NCI-H146 (cell line): Measurements from ENCODE around the gene GBP5.
"Not testable (repeated sequence)": the region's sequence is repeated elsewhere in the genome, so short reads cannot be mapped to it uniquely, and the experiment has no call there.

Experiments used
- DNase-seq: peaks from one replicate; lab custom pipeline; 2025; lab: John Stamatoyannopoulos, UW

Gene GBP5

DNA sequence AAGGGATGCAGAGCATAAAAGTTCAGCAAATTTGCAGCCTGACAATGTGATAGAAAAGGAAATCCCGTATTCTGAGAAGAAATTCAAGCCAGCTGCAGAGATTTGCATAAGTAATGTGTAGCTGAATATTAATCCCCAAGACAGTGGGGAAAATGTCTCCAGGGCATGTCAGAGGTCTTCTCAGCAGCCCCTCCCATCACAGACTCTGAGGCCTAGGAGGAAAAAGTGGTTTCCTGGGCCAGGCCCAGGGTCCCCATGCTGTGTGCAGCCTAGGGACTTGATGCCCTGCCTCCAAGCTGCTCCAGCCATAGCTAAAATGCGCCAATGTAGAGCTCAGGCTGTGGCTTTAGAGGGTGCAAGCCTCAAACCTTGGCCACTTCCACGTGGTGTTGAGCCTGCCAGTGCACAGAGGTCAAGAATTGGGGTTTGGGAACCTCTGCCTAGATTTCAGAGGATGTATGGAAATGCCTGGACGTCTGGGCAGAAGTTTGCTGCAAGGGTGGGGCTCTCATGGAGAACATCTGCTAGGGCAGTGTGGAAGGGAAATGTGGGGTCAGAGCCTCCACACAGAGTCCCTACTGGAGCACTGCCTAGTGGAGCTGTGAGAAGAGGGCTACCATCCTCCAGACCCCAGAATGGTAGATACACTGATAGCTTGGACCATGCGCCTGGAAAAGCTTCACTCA lies 11.6 kb upstream of the GBP5 start:
- not testable (repeated sequence) for DNase-seq

DNA sequence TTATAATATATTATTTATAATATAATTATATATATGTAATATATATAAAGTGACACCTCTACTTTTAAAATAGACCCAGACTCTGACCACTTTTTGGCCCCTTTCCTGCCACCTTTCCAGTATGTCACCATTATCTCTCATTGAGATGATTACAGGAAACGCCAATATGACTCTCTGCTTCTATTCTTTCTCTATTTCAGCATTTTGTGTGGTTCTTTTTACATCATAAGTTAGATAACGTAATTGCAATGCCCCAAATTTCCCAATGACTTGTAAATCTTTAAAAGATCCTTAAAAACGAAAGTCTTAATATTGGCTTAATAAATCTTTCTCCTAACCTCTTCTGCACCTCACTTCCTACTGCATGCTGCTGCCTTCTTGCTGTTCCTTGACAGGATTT lies 8.1 kb upstream of the GBP5 start:
- DNase-seq: no peak

DNA sequence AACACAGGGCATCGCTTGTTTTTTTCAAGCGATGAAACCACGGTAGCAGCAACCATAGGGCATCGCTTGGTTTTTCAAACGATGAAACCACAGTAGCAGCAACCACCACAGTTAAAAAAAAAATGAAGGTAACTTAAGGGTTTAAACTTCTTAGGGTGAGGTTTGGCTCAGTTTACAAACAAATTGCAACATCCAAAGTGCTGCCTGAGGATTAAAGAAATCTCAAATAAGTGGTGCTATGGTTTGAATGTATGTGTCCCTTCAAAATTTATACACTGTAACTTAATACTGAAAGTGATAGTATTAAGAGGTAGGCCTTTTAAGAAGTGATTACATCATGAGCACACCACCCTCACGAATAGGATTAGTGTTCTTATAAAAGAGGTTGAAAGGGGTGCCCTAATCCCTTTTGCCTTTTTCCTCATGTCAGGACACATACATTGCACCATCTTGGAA lies 6.4 kb upstream of the GBP5 start:
- DNase-seq: no peak

DNA sequence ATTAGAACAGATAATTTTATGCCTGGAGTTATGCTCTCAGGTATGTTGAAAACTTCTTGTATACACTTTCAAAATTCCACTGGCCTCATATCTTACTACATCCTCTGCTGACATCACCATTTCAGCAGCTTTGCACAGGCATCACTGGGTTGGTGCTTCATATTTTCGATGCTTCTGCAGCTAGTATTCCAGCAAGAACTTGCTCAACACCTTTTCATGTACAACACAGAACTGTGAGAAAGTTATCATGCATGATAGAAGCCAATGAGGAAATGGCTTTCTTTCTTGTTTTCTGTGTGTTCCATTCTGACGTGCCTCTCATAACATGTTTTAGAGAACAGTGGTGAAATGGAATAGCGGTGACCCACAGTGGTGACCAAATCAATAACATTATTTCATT lies 5.1 kb upstream of the GBP5 start:
- no peak for DNase-seq

DNA sequence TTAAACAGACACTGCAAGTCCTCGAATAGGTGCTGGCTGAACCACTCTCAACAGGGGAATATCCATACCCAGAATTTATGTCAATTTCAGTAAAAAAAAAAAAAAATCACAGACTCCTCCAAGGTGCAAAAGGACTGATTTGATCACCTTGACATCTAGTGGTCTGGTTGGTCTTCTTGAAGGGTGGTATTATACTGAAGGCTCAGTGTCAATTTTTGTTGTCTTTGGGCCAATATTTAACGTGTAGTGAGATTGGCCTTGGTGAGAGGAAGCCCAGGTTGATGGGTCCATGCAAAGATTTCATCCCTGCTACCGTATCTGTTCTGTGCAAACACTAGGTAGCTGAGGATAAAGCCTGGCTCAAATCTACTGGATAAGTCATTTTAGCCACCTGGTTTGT lies 4.0 kb upstream of the GBP5 start:
- DNase-seq: no peak

DNA sequence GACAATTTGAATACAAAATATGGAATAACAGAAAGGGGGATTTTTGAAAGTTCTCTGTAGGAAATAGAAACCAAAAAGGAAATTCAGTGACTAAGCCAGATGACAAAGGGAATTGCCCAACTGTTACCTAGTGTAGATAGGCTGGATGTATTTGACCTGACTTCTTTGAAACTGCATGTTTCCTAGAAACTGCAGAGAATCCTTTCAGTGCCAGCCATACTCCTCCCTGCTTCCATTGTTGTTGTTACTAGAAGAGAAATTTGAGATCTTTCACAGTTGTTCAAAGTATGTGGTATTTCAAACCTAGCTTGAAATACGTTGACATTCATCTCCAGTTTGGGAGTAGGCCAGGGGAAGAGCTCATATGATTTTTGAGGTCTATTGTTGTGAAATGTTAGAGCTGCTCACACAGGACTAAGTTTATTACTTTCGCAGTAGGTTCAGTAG lies 1.8 kb upstream of the GBP5 start:
- DNase-seq: no peak

DNA sequence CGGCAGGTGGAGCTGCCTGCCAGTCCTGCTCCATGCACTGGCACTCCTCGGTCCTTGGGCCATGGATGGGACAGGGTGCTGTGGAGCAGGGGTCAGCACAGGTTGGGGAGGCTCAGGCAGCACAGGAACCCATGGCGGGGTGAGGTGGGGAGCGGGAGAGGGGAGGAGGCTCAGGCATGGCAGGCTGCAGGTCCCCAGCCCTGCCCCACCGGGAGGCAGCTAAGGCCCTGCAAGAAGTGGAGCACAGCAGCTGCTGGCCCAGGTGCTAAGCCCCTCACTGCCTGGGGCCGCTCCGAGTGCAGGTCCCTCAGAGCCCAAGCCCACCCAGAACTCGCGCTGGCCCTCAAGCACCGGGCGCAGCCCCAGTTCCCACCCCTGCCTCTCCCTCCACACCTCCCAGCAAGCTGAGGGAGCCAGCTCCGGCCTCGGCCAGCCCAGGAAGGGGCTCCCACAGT lies 691 bp upstream of the GBP5 start:
- no peak for DNase-seq

DNA sequence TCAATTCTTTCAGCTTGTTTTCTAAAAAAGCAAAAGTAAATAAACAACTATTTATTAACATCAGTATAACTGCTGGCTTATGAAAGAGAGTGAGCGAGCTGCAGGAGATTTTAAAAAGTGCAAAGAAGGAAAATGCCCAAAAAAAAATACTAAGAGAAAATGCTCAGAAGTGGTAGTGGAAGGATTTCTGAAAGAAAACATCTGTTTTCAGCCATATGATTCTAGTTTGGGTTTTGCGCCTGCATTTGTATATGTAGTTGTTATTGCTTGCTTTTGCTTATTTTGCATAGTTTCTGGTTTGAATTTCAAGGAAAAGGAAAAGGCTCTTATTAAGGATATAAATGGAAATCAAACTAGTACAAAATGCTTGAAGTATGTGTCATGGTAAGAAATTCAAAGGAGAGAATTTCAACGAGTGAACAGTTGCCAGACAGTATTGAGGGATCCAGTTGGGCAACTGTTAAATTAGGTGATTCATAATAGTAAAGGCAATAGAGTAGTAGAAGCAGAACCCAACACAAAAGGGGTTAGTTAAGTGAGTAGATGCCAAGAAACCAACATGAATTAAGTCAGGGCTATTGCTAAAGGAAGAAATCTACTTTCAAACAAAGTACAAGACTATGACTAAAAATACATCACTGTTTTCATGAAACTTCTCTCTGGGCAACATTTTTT lies 1.2 kb downstream of the GBP5 start:
- DNase-seq: no peak

DNA sequence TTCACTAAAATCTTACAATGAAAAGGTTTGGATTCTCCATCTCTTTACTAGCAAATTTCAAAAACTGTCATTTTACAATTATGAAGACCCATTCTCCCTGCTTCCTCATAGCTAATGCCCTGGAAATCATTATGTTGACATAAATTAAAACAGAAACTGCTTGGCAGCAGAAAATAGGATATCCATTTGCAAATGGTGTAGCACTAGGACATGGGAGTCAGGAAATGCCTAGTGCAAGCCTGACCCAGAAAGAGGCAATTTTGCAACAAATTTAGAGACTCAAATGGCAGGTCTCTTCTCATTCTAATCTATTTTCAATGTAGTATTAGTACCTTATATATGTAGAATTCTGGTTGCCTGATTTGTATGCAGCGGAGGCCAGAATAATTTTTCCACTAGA lies 2.2 kb downstream of the GBP5 start:
- DNase-seq: no peak

DNA sequence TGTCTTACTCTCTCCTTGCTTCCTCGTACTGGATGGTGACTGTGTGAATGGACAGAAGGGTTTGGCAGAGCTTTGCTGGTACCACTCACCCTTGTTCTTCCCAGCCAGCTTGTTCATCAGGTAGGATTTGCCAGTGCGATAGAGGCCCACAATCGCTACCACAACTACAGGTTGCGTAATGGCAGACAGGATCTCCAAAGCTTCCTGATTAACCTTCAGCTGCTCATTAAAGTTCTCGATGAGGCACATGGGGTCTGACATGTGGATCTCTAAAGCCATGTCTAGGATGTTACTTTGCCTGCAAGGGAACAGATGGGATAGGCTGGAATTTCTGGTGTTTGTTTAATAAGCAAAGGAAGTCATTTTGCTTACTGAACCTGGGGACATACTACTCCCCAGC lies 3.4 kb downstream of the GBP5 start:
- DNase-seq: no peak

DNA sequence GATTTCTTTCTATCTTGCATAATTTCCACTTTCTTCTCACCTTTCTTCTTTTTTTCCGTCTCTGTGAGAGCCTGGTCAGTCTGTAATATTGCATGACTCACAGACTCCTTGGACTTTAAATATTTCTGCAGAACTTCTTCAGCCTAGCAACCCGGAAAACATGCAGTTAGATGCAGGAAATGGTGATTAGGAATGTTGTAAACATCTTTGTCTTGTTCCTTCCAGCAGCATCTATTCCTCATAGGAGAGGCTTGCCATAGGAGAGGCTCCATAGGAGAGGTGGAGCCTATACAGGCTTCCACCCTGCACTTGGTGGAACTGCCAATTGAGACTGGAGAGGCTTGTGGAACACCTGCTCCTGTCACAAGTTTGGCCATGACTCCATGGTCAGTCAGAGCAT lies 10.0 kb downstream of the GBP5 start:
- DNase-seq: no peak

DNA sequence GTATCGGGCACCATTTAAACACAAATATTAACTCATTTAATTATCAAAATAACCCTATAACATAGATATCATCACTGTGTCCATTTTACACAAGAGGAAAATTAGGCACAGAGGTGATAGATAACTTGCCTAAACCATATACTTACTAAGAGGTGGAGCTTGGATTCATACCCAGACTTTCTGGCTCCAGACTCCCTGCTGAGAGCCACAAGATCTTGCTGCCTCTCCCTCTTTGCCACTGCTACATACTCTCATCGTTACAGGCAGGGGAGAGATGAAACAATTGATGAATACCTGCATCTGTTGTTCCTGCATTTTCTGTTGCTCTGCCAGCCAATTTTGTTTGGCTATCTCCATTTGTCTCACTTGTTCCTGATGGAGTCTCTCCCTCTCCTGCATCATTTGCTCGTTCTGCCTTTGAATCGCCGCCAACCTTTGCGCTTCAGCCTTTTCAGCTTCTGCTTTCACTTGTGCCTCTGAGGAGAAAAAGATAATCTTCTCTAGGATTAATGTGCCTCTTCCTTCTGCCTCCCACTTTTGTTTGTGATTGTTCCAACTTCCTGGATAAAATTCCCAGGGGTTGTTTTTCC lies 10.6 kb downstream of the GBP5 start:
- peak; percentile 28 for DNase-seq

DNA sequence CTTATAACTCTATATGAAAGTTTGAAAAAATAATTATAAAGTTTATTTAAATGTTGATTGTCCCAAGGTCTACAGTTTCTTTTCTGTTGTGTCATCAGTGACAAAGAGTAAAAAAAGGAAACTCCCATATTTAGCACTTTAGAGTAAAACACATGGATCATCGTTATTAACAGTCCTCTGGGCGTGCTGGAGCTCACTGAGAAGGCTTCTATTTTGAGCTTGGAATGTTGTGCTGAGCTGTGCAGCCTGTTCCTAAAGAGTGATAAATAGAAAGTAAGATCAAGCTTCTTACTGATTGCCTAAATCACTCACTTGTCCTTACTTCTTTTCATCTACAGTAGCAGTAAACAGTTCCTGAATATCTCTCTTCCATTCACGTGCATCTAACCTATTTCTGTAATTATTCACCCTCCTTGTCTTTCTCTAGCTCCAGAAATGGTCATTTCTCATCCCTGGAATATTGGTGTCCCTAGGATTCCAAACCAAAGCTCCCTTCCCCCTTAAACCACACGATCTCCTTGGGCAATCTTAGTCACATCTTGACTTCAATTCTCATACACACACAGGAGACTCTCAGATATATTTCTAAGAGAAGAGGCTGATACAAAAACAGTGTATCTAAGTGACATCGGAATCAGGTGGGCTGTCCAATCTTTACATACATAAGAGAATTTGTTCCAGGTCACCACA lies 11.9 kb downstream of the GBP5 start:
- no peak for DNase-seq

DNA sequence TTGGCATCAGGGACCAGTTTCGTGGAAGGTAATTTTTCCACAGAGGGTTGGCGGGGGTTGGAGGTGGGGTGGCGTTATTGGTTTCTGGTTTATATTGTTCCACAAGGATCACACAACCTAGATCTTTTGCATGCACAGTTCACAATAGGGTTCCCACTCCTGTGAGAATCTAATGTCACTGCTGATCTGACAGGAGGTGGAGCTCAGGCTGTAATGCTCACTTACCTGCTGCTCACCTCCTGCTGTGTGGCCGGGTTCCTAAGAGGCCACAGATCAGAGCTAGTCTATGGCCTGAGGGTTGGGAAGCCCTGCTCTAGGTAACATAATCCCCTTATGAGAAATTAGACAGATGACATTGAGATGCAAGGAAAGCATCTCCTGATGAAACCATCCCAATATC lies 12.6 kb downstream of the GBP5 start:
- peak; percentile 63 for DNase-seq

DNA sequence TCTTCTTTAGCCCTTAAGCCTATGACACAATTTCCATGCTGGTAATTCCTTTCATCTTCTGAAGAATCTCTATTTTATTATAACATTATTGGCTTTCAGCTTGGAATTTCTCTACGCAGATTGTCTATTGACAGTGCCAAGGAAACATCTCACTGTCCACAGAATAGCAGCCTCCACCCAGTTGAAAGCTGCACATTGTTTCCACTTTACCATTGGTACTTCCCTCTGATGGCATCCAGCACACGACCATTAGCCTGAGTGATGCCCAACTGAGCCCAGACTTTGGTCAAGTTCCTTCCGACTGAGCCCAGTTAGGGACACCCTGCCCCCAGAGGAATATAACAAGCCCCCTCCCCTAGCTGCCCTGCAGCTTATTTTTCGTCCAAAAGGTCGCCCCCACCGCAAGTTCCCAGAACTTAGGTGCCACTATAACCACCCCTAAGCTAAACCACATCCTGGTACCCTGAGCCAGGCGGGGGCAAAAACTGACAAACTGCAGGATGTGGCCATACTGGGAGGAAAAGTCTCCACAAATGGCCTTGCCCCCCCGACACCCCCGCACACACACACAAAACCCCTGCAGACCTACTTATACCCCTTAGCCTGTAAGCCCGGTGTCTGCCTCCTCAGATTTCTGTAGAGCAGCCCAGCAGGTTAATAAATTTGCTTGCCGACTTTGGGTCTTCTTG lies 13.2 kb downstream of the GBP5 start:
- no peak for DNase-seq

DNA sequence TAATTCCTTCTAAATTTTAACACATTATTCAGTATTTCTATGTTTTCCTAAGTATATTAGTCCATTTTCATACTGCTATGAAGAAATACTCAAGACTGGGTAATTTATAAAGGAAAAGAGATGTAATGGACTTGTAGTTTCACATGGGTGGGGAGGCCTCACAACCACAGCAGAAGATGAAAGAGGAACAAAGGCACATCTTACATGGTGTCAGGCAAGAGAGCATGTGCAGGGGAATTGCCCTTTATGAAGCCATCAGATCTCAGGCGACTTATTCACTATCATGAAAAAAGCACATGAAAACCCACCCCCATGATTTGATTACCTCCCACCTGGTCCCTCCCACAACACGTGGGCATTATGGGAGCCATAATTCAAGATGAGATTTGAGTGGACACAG lies 15.6 kb downstream of the GBP5 start:
- DNase-seq: no peak

DNA sequence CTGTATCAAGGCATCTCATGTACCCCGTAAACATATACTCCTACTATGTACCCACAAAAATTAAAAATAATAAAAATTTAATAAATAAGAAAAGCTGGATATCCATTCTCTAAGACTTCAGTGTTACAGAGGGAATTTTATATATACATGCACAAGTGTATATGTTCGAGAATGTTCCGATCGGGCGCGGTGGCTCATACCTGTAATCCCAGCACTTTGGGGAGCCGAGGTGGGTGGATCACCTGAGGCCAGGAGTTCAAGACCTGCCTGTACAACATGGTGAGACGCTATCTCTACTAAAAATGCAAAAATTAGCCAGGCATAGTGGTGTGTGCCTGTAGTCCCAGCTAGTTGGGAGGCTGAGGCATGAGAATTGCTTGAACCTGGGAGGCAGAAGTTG lies 17.1 kb downstream of the GBP5 start:
- not testable (repeated sequence) for DNase-seq

DNA sequence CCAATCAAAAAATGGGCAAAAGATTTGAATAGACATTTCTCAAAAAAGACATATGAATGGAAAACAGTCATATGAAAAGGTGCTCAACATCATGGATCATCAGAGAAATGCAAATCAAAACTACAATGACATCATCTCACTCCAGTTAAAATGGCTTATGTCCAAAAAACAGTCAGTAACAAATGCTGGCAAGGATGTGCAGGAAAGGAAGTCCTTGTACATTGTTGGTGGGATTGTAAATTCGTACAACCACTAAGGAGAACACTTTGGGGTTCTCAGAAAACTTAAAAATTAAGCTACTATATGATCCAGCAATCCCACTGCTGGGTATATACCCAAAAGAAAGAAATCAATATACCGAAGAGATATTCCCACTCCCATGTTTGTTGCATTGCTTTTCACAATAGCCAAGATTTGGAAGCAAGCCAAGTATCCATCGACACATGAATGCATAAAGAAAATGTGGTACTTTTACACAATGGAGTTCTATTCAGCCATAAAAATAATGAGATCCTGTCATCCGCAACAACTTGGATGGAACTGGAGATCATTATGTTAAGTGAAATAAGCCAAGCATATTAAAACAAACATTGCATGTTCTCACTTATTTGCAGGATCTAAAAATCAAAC lies 17.9 kb downstream of the GBP5 start:
- peak; percentile 20 for DNase-seq

DNA sequence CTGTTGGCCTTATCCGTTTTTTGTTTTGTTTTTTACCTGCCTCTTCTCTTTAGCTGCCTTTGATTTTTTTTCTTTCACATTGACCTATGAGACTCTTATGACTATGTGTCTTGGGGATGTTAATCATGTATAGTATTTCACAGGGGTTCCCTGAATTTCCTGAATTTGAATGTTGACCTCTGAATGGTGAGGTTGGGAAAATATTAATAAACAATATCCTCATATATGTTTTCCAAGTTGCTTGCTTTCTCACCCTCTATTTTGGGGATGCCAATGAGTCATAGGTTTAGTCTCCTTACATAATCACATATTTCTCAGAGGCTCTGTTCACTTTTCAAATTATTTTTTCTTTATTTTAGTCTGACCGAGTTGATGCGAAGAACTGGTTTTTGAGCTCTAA lies 29.6 kb downstream of the GBP5 start:
- DNase-seq: no peak
